AG09309 (cell line): Measurements from ENCODE around the gene SAMD8.
"Not testable (repeated sequence)": the region's sequence is repeated elsewhere in the genome, so short reads cannot be mapped to it uniquely, and the experiment has no call there.

Source experiments
- DNase-seq: peaks from one replicate; pipeline ENCODE4 v3.0.0-alpha.2; 2010; ENCODE audit warnings: low read depth
- H3K4me3 ChIP-seq: 2 replicates; pipeline ENCODE4 v1.5.1; 2011; ENCODE audit warnings: mild to moderate bottlenecking, low read depth, low read length, moderate library complexity; ENCODE audit not compliant: control insufficient read depth
- CTCF ChIP-seq: IDR thresholded peaks from 2 replicates; pipeline ENCODE4 v1.5.1; 2011; ENCODE audit warnings: mild to moderate bottlenecking, low read depth, low read length, inconsistent platforms; ENCODE audit not compliant: insufficient read depth, control insufficient read depth; ENCODE audit errors: missing control alignments

Gene SAMD8

GRCh38 chr10:75186310-75186709 is 74.9 kb downstream of the SAMD8 start:
- no peak for DNase-seq
- no peak overlapping the region for H3K4me3 ChIP-seq
- no peak for TF ChIP-seq CTCF

GRCh38 chr10:75187961-75188426 is 76.5 kb downstream of the SAMD8 start:
- H3K4me3 ChIP-seq = no peak overlapping the region
- TF ChIP-seq CTCF = peak; percentile 76
- peak; percentile 34 for DNase-seq

GRCh38 chr10:75188522-75188921 is 77.1 kb downstream of the SAMD8 start:
- DNase-seq = not testable (repeated sequence)

GRCh38 chr10:75189266-75190096 is 78.0 kb downstream of the SAMD8 start:
- H3K4me3 ChIP-seq = no peak overlapping the region
- DNase-seq = no peak
- no peak for TF ChIP-seq CTCF

More at GRCh38 chr10:75188522-75188921, 77.1 kb downstream of the SAMD8 start:
- H3K4me3 ChIP-seq = not testable (repeated sequence)

- DNase-seq = peak; percentile 85
- no peak overlapping the region for H3K4me3 ChIP-seq
- TF ChIP-seq CTCF = peak; percentile 16
Measured at GRCh38 chr10:75191821-75192568, 80.5 kb downstream of the SAMD8 start.

- DNase-seq, H3K4me3 ChIP-seq: not testable (repeated sequence)
Measured at GRCh38 chr10:75194625-75195024, 83.2 kb downstream of the SAMD8 start.

- TF ChIP-seq CTCF = no peak
- H3K4me3 ChIP-seq = no peak overlapping the region
- peak; percentile 75 for DNase-seq
Measured at GRCh38 chr10:75195035-75195763, 83.7 kb downstream of the SAMD8 start.
